Measurements from ENCODE around the gene GPR31.

GPR31 gene

GRCh38 chr6:167164261-167164660 lies 6.5 kb upstream of the GPR31 start:
- DNase-seq (ENCODE audit: low spot score) = no peak
- ChIA-PET POLR2A (ENCODE audit: low non-redundant PET) (no interaction called here), CTCF (interaction anchor here (0.5 to 0.6 kb wide), 2 partner anchors 96 to 418 kb away, joined by 3 read pairs; no protein-coding TSS in a partner anchor)
- H3K27ac ChIP-seq = no peak overlapping the region
- no peak for TF ChIP-seq CTCF (conservative IDR thresholded peaks at IDR 0.05; ENCODE audit: low read depth)

GRCh38 chr6:167163476-167164011 lies 5.8 kb upstream of the GPR31 start:
- no peak overlapping the region for H3K27ac ChIP-seq
- ChIA-PET POLR2A (ENCODE audit: low non-redundant PET) (no interaction called here), CTCF (interaction anchor here (0.5 to 0.6 kb wide), 2 partner anchors 97 to 418 kb away, joined by 3 read pairs; no protein-coding TSS in a partner anchor)
- no peak for TF ChIP-seq CTCF (conservative IDR thresholded peaks at IDR 0.05; ENCODE audit: low read depth)
- no peak for DNase-seq (ENCODE audit: low spot score)

- DNase-seq (ENCODE audit: low spot score) = no peak
- POLR2A ChIA-PET (ENCODE audit: low non-redundant PET) = no interaction called here
- H3K27ac ChIP-seq = no peak overlapping the region
- CTCF ChIA-PET = no interaction called here
- TF ChIP-seq CTCF (conservative IDR thresholded peaks at IDR 0.05; ENCODE audit: low read depth) = no peak
Observed at GRCh38 chr6:167162591-167162990, 4.8 kb upstream of the GPR31 start.

GRCh38 chr6:167161851-167162467 lies 4.2 kb upstream of the GPR31 start:
- ChIA-PET CTCF (interaction anchor here (0.6 kb wide), 1 partner anchor 210 kb away, joined by 3 read pairs; no protein-coding TSS in a partner anchor), POLR2A (ENCODE audit: low non-redundant PET) (no interaction called here)
- DNase-seq (ENCODE audit: low spot score) = no peak
- TF ChIP-seq CTCF (conservative IDR thresholded peaks at IDR 0.05; ENCODE audit: low read depth) = no peak
- no peak overlapping the region for H3K27ac ChIP-seq

GRCh38 chr6:167157414-167157813 lies 366 bp downstream of the GPR31 start:
- no peak for TF ChIP-seq CTCF (conservative IDR thresholded peaks at IDR 0.05; ENCODE audit: low read depth)
- POLR2A ChIA-PET (ENCODE audit: low non-redundant PET) = no interaction called here
- CTCF ChIA-PET = no interaction called here
- H3K27ac ChIP-seq = no peak overlapping the region
- no peak for DNase-seq (ENCODE audit: low spot score)

GRCh38 chr6:167154895-167155294 lies 2.9 kb downstream of the GPR31 start:
- POLR2A ChIA-PET (ENCODE audit: low non-redundant PET) = no interaction called here
- no peak overlapping the region for H3K27ac ChIP-seq
- CTCF ChIA-PET = no interaction called here
- no peak for DNase-seq (ENCODE audit: low spot score)
- TF ChIP-seq CTCF (conservative IDR thresholded peaks at IDR 0.05; ENCODE audit: low read depth) = no peak

Data from RWPE1 (cell line).